CD14-positive monocyte (primary cell): ENCODE results near the gene DYNC2H1. TPM values are rescaled to one million over a fixed set of nuclear protein-coding genes. Genes with fewer than 3 reads are reported as not detected.

ENCODE experiments used
- DNase-seq, 3 donors: peaks; one replicate each; pipeline ENCODE4 v3.0.0-alpha.2; 2011 to 2022
- H2AFZ ChIP-seq: 2 replicates; pipeline ENCODE4 v1.6.0; 2012; ENCODE audit warnings: mild to moderate bottlenecking, low read depth, low read length, inconsistent platforms; ENCODE audit not compliant: insufficient read depth, poor library complexity, severe bottlenecking
- H3K27ac ChIP-seq, 2 donors: 1 replicate in 1 of 2; 2 replicates in 1 of 2; pipeline ENCODE4 v1.5.1; 2012 to 2013; ENCODE audit warnings: low read length in 2 of 2, control low read depth in 1 of 2, inconsistent platforms in 1 of 2, low read depth in 1 of 2, mild to moderate bottlenecking in 1 of 2
- H3K27me3 ChIP-seq, 2 donors: one replicate each; pipeline versions ENCODE4 v1.6.0 to v1.6.1; 2011 to 2013; ENCODE audit warnings: low read length in 2 of 2; ENCODE audit not compliant: control insufficient read depth in 2 of 2, insufficient read depth in 2 of 2
- H3K36me3 ChIP-seq, 2 donors: replicated peaks in 1 of 2; 1 replicate in 1 of 2; 2 replicates in 1 of 2; pipeline versions ENCODE4 v1.5.1 to v1.6.1; 2012 to 2013; ENCODE audit warnings: low read length in 2 of 2, control low read depth in 1 of 2, inconsistent platforms in 1 of 2, mild to moderate bottlenecking in 1 of 2; ENCODE audit not compliant: insufficient read depth in 2 of 2, control insufficient read depth in 1 of 2
- H3K4me1 ChIP-seq, 2 donors: 1 replicate in 1 of 2; 2 replicates in 1 of 2; pipeline versions ENCODE4 v1.5.1 to v1.6.1; 2012 to 2013; ENCODE audit warnings: low read length in 2 of 2, control low read depth in 1 of 2, inconsistent platforms in 1 of 2, mild to moderate bottlenecking in 1 of 2, moderate library complexity in 1 of 2; ENCODE audit not compliant: insufficient read depth in 2 of 2, control insufficient read depth in 1 of 2
- H3K4me2 ChIP-seq: replicated peaks from 2 replicates; pipeline ENCODE3; 2012; ENCODE audit warnings: low read length, moderate library complexity, mild to moderate bottlenecking; ENCODE audit not compliant: poor library complexity, severe bottlenecking; ENCODE audit errors: extremely low read depth
- H3K4me3 ChIP-seq, 3 experiments: fragments of 200-600 bp in 1 of 3; sonication (generic) in 1 of 3; replicated peaks in 1 of 3; 1 replicate in 2 of 3; 2 replicates in 1 of 3; pipeline ENCODE4 v1.5.1; 2011 to 2013; ENCODE audit warnings: low read length in 3 of 3, mild to moderate bottlenecking in 3 of 3, control low read depth in 2 of 3, low read depth in 2 of 3, inconsistent platforms in 1 of 3, moderate library complexity in 1 of 3
- H3K79me2 ChIP-seq: 2 replicates; pipeline ENCODE4 v1.6.0; 2012; ENCODE audit warnings: mild to moderate bottlenecking, control low read depth, inconsistent platforms, low read length, moderate library complexity; ENCODE audit not compliant: insufficient read depth
- H3K9ac ChIP-seq: 2 replicates; pipeline ENCODE4 v1.6.0; 2017; ENCODE audit warnings: low read length, mild to moderate bottlenecking; ENCODE audit not compliant: insufficient read depth, poor library complexity, severe bottlenecking
- H3K9me3 ChIP-seq, 2 donors: replicated peaks in 1 of 2; 1 replicate in 1 of 2; 2 replicates in 1 of 2; pipeline versions ENCODE4 v1.5.1 to v1.6.1; 2012 to 2013; ENCODE audit warnings: low read length in 2 of 2, control low read depth in 1 of 2; ENCODE audit not compliant: control insufficient read depth in 1 of 2, insufficient read depth in 1 of 2
- H4K20me1 ChIP-seq: 2 replicates; pipeline ENCODE4 v1.6.0; 2012; ENCODE audit warnings: mild to moderate bottlenecking, low read length, control low read depth, moderate library complexity; ENCODE audit not compliant: insufficient read depth
- H3K27ac Mint-ChIP-seq, 7 donors: one replicate each; pipeline ENCODE4 v1.8.0; 2020; ENCODE audit warnings: mild to moderate bottlenecking in 7 of 7, mixed read lengths in 7 of 7, moderate library complexity in 6 of 7, inconsistent platforms in 2 of 7
- H3K27me3 Mint-ChIP-seq, 3 donors: one replicate each; pipeline ENCODE4 v1.8.0; 2021 to 2022; ENCODE audit warnings: low read depth in 3 of 3, mild to moderate bottlenecking in 3 of 3, mixed read lengths in 3 of 3, moderate library complexity in 3 of 3, inconsistent platforms in 1 of 3
- H3K36me3 Mint-ChIP-seq, 2 donors: one replicate each; pipeline ENCODE4 v1.8.0; 2020; ENCODE audit warnings: mixed read lengths in 2 of 2, inconsistent platforms in 1 of 2, mild to moderate bottlenecking in 1 of 2
- H3K4me1 Mint-ChIP-seq: one replicate; pipeline ENCODE4 v1.8.0; 2020; ENCODE audit warnings: mild to moderate bottlenecking, mixed read lengths
- H3K4me3 Mint-ChIP-seq, 2 donors: one replicate each; pipeline ENCODE4 v1.8.0; 2020; ENCODE audit warnings: mild to moderate bottlenecking in 2 of 2, mixed read lengths in 2 of 2, moderate library complexity in 1 of 2
- H3K9me3 Mint-ChIP-seq, 7 donors: one replicate each; pipeline ENCODE4 v1.8.0; 2020 to 2022; ENCODE audit warnings: mixed read lengths in 7 of 7, mild to moderate bottlenecking in 6 of 7, moderate library complexity in 6 of 7, inconsistent platforms in 2 of 7
- WGBS: methylation state at CpG from one replicate; pipeline ENCODE4 v1.1.5; 2013; ENCODE audit warnings: missing lambda C conversion rate; ENCODE audit not compliant: insufficient coverage; 5-methylcytosine and 5-hydroxymethylcytosine counted together
- intact Hi-C, 2 donors: fragments of 100-400 bp; cut with micrococcal nuclease; formaldehyde crosslinking; loops; one replicate each; pipeline versions ENCODE4 v1.15.0 to v1.15.1; 2023
- polyA plus RNA-seq, 3 donors: library from polyadenylated mRNA; depleted of rRNA in 1 of 3; unstranded in 2 of 3; stranded (reverse) in 1 of 3; fragments of 300-500 nt in 2 of 3; fragments of >200 nt in 1 of 3; fragmentation: Illumina TruSeq in 2 of 3; gene quantifications; 1 replicate in 2 of 3; 2 replicates in 1 of 3; pipeline ENCODE4 v1.2.3, GENCODE V29; 2012 to 2021
- TF ChIP-seq, protein P1 (sequence below): fragments of 200-600 bp; IDR thresholded peaks from one replicate; pipeline ENCODE4 v1.8.0; 2022; ENCODE audit warnings: antibody characterized with exemption, mild to moderate bottlenecking

DYNC2H1 gene
- polyA plus RNA-seq, 3 donors: 0.10 to 1.5 (median 0.36) TPM

DNA sequence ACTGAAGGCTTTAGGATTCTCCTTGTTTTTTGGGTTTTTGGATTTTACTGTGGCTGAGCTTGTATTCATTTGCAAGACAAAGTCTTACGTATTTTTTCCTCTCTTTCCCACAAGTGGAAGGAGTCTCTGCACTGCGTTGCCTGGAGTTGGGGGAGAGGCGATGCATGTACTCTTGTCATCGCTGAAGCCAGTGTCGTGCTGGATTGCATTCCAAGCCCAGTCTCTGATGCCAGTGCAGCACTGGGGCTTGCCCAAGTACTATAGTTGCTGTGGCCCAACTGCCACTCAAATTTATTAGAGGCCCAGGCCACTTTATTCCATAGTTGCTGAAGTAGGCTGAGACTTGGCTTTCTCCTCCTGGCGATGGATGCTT lies 230.2 kb downstream of the DYNC2H1 start:
- 100% methylated on average over 3 of the region's 6 CpGs for WGBS
- intact Hi-C loops: no loop called here
- H3K4me3 Mint-ChIP-seq: no peak overlapping the region

DNA sequence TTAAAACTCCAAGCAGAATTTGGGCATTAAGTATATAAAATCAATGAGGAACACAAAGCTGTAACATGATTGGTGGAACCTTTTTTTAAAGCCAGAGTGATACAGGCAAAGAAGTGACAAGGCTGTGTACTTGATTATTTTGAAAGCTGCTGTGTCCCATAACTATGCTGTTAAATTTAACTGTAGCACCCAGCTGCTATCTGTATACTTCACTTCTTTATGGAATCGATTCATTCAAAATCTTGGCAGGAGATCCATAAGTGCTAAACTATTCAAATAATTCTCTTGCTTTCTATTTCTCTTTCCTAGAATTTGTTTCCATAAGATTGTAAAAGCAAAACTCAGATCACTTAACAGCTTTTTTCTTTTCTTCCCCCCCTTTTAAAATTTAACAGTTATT lies 231.7 kb downstream of the DYNC2H1 start:
- no peak for DNase-seq
- no peaks in the 10 kb centered on the region for H3K79me2 ChIP-seq
- H3K27me3 ChIP-seq: no peaks in the 10 kb centered on the region
- H3K4me1 ChIP-seq: no peaks in the 10 kb centered on the region
- Mint-ChIP-seq H3K4me1 (no peaks in the 10 kb centered on the region), H3K27me3 (no peaks in the 10 kb centered on the region), H3K4me3 (no peak overlapping the region), H3K9me3 (peaks cover 0 to 12% (median 3%) of the 10 kb centered on the region in 7 donors), H3K27ac (no peak overlapping the region), H3K36me3 (no peaks in the 10 kb centered on the region)
- peaks cover 0 to 20% of the 10 kb centered on the region in 2 donors for H3K9me3 ChIP-seq
- H3K9ac ChIP-seq: no peak overlapping the region
- H3K4me2 ChIP-seq: no peak overlapping the region
- no peaks in the 10 kb centered on the region for H4K20me1 ChIP-seq
- intact Hi-C loops: no loop called here
- 100% methylated on average over 1 of the region's 1 CpG for WGBS
- H2AFZ ChIP-seq: no peak overlapping the region
- TF ChIP-seq, protein P1, sequence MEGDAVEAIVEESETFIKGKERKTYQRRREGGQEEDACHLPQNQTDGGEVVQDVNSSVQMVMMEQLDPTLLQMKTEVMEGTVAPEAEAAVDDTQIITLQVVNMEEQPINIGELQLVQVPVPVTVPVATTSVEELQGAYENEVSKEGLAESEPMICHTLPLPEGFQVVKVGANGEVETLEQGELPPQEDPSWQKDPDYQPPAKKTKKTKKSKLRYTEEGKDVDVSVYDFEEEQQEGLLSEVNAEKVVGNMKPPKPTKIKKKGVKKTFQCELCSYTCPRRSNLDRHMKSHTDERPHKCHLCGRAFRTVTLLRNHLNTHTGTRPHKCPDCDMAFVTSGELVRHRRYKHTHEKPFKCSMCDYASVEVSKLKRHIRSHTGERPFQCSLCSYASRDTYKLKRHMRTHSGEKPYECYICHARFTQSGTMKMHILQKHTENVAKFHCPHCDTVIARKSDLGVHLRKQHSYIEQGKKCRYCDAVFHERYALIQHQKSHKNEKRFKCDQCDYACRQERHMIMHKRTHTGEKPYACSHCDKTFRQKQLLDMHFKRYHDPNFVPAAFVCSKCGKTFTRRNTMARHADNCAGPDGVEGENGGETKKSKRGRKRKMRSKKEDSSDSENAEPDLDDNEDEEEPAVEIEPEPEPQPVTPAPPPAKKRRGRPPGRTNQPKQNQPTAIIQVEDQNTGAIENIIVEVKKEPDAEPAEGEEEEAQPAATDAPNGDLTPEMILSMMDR: no peak
- H3K27ac ChIP-seq: no peak overlapping the region
- H3K36me3 ChIP-seq: no peaks in the 10 kb centered on the region
- no peak overlapping the region for H3K4me3 ChIP-seq

More for the DNA sequence above, 230.2 kb downstream of the DYNC2H1 start:
- Histone ChIP-seq H3K9me3 (peaks cover 0 to 20% of the 10 kb centered on the region in 2 donors), H3K36me3 (no peaks in the 10 kb centered on the region), H3K4me3 (no peak overlapping the region), H3K27ac (no peak overlapping the region), H3K27me3 (no peaks in the 10 kb centered on the region), H2AFZ (no peak overlapping the region), H3K4me1 (no peaks in the 10 kb centered on the region), H3K4me2 (no peak overlapping the region), H3K9ac (no peak overlapping the region), H3K79me2 (no peaks in the 10 kb centered on the region), H4K20me1 (no peaks in the 10 kb centered on the region)
- TF ChIP-seq, protein P1: no peak
- Mint-ChIP-seq H3K9me3 (peaks cover 0 to 12% (median 2%) of the 10 kb centered on the region in 7 donors), H3K36me3 (no peaks in the 10 kb centered on the region), H3K27ac (no peak overlapping the region), H3K27me3 (no peaks in the 10 kb centered on the region), H3K4me1 (no peaks in the 10 kb centered on the region)
- DNase-seq: no peak
